ENCODE measurements around the gene LSP1.

Gene LSP1

DNA sequence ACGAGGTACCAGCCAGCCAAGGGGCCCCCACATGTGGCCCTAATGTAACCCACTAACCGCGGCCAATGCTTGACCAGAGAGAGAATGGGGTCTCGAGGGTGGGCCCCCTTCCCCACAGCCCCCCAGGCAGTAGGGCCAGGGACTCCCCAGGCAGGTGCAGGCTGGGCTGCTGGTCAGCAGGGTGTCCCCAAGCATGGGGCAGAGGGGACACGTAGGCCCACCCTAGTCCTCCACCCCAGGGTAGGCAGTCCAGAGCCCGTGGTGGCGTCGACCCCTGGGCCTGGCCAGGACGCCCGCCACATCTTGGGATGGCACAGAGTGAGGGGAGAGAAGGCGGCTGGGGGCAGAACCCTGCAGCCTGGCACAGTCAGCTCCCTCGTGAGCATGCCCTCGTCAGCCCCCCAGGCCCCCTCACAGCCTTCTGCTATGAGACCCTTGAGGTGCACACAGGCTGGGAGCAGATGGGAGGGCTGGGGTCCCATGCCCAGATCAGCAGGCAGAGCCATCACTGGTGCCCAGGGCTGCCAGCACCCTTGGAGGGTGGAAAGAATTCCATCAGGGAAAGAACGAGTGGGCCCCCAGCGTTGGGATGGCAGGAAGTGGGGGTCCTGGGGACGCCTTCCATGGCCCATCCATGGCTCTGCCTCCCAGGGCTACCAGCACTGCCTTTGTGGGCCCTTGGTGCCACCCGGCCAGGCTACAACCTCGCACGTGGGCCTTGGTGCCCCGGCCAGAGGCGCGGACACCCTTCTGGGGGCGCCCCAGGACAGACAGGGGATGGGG lies 72.7 kb downstream of the LSP1 start:
- FAIRE-seq = no peak
- TF ChIP-seq POLR2AphosphoS5 (IDR thresholded peaks at IDR 0.05; ENCODE audit: low read depth, low read length) = no peak
- TF ChIP-seq TAF1 (IDR thresholded peaks at IDR 0.05; ENCODE audit: low read depth, low read length) = no peak
- no peak for TF ChIP-seq POU2F2 (IDR thresholded peaks at IDR 0.05; ENCODE audit: low read depth, low read length)
- no peak for TF ChIP-seq SPI1 (IDR thresholded peaks at IDR 0.05; ENCODE audit: low read depth, low read length)
- no peak for TF ChIP-seq PAX5 (IDR thresholded peaks at IDR 0.05; ENCODE audit: insufficient read depth, low read length, severe bottlenecking)
- TF ChIP-seq POLR2A (IDR thresholded peaks at IDR 0.05; ENCODE audit: low read depth, low read length) = no peak
- DNase-seq (ENCODE audit: insufficient read length, low spot score) = no peak

DNA sequence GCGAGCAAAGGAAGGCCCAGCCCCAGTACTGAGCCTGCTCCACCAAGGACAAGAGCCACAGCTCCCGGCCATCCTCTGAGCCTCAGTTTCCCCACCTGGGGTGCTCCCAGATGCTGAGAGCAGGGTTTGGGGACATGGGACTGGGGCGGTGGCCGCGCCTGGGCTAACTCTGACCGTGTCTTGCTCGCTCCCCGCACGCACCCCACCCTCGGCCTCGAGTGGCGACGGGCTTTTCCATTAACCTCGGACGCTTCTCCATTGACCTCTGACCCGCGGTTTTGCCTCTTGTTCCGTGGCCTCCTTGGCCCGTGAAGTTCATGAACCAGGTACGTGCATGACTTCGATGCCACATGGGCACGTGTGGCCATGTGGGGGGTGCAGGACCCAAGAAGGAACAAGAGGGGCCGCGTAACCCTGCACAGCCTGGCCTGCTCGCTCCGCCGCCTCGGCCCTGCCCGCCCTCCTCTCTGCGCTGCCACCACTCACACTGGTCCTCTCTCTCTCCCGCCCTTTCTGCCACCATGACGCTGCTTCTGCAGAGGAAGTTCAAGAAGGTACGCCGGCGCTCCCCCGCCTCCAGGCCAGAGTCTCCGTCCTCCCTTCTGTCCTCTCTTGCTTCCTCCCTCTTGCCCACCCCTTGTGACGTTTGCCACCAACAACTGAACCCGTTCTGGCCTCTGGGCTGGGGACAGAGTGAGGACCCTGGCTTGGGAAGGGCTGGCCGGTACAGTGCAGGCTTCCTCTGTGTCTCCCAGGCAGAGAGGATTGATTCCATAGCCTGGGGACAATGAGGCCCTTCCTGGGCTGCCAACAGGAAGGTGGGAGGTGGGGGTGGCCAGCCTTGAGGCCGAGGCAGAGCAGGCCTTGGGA lies 73.5 kb downstream of the LSP1 start:
- no peak for DNase-seq (ENCODE audit: insufficient read length, low spot score)
- no peak for TF ChIP-seq POLR2AphosphoS5 (IDR thresholded peaks at IDR 0.05; ENCODE audit: low read depth, low read length)
- TF ChIP-seq POLR2A (IDR thresholded peaks at IDR 0.05; ENCODE audit: low read depth, low read length) = no peak
- no peak for TF ChIP-seq PAX5 (IDR thresholded peaks at IDR 0.05; ENCODE audit: insufficient read depth, low read length, severe bottlenecking)
- no peak for TF ChIP-seq POU2F2 (IDR thresholded peaks at IDR 0.05; ENCODE audit: low read depth, low read length)
- no peak for TF ChIP-seq SPI1 (IDR thresholded peaks at IDR 0.05; ENCODE audit: low read depth, low read length)
- TF ChIP-seq TAF1 (IDR thresholded peaks at IDR 0.05; ENCODE audit: low read depth, low read length) = no peak
- no peak for FAIRE-seq

DNA sequence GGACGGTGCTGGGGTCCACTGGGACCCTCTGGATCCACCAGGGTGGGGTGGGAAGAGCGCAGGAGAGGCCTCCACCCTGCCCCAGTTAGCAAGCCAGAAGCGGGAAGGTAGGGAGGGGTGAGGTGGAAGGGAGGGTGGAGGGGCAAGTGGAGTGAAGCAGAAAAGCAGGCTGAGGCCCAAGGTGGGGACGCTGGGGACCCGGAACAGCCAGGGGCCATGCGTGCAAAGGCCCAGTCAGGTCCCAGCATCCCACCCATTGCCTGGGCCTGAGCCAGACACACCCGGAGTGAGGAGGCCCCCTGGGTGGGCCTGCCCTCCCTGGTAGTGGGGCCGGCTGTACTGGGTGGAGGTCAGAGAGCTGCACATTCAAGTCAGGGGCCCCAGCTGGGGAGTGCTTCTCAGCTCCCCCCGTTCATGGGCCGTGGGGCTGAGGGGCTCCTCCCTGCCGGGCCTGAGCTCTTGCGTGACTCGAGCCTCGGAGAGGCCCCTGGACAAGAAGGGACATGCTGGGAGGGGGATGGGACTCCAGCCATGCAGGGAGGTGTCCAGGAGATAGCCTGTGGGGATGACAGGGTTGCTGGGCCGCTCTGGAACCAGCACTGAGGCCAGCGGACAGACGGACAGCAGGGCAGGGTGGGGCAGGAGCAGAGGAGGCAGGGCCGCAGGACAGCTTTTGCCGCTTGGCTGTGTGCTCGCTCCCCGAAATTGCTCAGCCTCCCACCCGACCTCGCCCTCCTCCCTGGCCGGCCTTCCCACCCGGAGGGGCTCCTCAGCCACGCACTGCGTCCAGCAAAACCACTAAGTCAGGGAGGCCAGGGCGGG lies 74.4 kb downstream of the LSP1 start:
- peak; percentile 21 for DNase-seq (ENCODE audit: insufficient read length, low spot score)
- no peak for TF ChIP-seq POLR2A (IDR thresholded peaks at IDR 0.05; ENCODE audit: low read depth, low read length)
- no peak for TF ChIP-seq SPI1 (IDR thresholded peaks at IDR 0.05; ENCODE audit: low read depth, low read length)
- TF ChIP-seq POLR2AphosphoS5 (IDR thresholded peaks at IDR 0.05; ENCODE audit: low read depth, low read length) = no peak
- no peak for TF ChIP-seq PAX5 (IDR thresholded peaks at IDR 0.05; ENCODE audit: insufficient read depth, low read length, severe bottlenecking)
- TF ChIP-seq POU2F2 (IDR thresholded peaks at IDR 0.05; ENCODE audit: low read depth, low read length) = no peak
- TF ChIP-seq TAF1 (IDR thresholded peaks at IDR 0.05; ENCODE audit: low read depth, low read length) = no peak
- FAIRE-seq = no peak

DNA sequence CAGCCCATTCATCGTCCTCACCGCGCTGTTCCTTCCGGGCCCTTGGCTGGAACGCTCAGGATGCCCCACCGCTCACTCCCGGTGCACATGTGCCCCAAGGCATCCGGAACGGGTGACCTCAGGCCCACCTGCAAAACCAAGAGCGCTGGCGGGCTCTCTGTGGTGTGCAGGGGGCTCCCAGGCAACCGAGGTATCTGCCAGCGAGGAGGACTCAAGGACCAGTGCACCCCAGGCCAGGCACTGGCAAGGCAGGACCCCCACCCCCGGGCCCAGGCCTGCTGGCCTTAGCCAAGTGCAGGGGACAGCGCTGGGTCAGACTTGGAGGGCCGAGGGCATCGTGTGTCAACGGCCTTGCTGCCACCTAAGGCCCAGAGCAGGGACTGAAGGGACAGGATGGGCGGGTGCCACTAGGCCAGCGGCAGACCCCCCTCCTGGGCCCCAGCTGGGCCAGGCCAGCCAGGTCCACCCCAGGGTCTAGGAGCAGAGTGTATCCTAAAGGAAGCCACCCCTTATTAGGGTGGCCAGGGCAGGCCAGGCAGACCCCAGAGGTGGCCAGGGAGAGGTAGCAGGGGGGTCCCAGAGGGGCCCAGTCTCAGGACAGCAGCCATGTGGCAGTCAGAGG lies 75.1 kb downstream of the LSP1 start:
- no peak for DNase-seq (ENCODE audit: insufficient read length, low spot score)
- no peak for TF ChIP-seq TAF1 (IDR thresholded peaks at IDR 0.05; ENCODE audit: low read depth, low read length)
- no peak for TF ChIP-seq POLR2A (IDR thresholded peaks at IDR 0.05; ENCODE audit: low read depth, low read length)
- no peak for TF ChIP-seq POU2F2 (IDR thresholded peaks at IDR 0.05; ENCODE audit: low read depth, low read length)
- TF ChIP-seq PAX5 (IDR thresholded peaks at IDR 0.05; ENCODE audit: insufficient read depth, low read length, severe bottlenecking) = no peak
- TF ChIP-seq SPI1 (IDR thresholded peaks at IDR 0.05; ENCODE audit: low read depth, low read length) = no peak
- no peak for TF ChIP-seq POLR2AphosphoS5 (IDR thresholded peaks at IDR 0.05; ENCODE audit: low read depth, low read length)
- no peak for FAIRE-seq

DNA sequence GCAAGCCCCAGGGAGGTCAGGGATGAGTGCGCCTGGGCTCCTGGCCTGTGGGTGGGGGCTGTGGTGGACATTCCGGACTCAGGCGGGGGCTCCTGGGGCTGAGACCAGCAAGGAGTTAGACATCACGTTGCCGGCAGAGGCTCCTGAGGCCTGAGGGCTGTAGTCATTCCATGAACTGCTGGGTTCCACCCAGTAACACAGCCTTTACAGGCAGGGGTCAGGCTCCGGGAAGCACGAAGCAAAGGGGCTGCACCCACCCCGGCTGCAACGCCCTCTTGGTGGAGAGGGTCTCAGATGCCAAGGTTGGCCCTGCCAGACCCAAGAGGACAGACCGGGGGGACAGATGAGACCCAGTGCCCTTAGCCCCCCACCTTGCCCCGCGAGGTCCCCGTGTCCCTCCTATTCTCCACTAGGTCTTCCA lies 75.6 kb downstream of the LSP1 start:
- TF ChIP-seq POLR2AphosphoS5 (IDR thresholded peaks at IDR 0.05; ENCODE audit: low read depth, low read length) = no peak
- DNase-seq (ENCODE audit: insufficient read length, low spot score) (peak; percentile 24), FAIRE-seq (no peak)

DNA sequence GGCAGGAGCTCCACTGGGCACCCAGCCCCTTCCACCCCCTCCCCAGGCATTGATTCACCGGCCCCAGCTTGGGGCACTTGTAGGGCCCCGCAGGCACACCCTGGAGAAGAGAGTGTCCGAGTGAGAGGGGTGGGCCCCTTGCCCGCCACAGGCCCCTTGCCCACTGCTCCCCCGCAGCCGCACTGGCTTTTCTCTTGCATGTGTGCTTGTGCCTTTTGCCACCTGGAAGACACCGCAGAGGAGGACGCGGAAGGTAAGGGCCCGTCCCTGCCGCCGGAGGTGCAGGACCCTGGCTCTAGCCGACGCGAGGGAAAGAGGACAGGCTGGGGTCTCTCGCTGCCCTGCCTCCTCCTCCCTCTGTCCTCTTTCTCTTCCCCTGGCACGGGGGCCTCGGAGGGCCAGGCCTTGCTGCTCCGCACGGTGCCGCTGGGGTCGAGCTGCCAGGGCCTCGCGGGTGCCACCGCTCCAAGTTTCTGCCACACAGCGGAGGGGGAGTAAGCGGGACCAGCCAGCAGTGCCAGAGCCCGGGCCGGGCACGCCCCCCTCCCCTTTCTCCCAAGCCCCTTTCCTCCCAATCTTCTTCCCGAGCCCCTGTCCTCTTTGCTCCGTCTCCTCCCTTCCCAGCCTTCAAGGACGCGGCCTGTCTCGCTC lies 76.1 kb downstream of the LSP1 start:
- FAIRE-seq = no peak
- TF ChIP-seq POLR2AphosphoS5 (IDR thresholded peaks at IDR 0.05; ENCODE audit: low read depth, low read length) (no peak), SPI1 (IDR thresholded peaks at IDR 0.05; ENCODE audit: low read depth, low read length) (no peak), TAF1 (IDR thresholded peaks at IDR 0.05; ENCODE audit: low read depth, low read length) (no peak), POLR2A (IDR thresholded peaks at IDR 0.05; ENCODE audit: low read depth, low read length) (no peak), POU2F2 (IDR thresholded peaks at IDR 0.05; ENCODE audit: low read depth, low read length) (no peak), PAX5 (IDR thresholded peaks at IDR 0.05; ENCODE audit: insufficient read depth, low read length, severe bottlenecking) (no peak)
- peak; percentile 21 for DNase-seq (ENCODE audit: insufficient read length, low spot score)

DNA sequence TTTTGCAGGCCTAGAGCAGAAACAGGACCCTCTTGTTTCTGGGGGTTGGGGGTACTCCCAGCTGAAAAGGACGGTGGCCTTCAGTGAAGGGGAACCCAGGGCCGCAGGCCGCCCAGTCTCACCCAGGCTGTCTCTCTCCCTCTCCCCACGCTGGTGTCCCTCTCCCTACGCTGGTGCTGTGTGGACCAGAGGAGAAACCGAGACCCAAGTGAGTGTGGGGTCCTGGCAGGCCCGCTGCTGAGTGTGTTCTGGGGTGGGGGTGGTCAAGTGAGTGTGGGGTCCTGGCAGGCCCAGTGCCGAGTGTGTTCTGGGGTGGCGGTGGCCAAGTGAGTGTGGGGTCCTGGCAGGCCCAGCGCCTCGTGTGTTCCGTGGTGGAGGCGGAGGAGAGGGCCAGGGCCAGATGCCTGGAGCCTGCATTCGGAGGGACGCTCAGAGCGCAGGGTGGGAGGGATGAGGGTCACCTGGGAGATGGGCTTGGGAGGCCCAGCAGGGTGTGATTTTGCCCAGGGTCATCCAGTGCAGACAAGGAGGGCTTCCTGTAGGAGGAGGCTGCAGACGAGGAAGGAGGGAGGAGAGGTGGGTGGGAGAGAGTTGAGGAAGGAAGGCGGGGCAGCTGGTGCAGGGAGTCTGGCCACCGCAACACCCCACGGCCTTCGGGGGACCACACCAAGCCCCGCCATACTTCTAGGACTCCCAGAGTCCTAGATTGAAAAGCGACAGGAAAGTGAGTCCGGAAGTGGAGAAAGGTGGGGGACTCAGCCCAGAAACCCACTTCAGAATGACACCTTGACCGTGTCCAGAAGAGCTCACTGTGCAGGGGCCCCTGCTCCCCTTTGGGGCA lies 77.0 kb downstream of the LSP1 start:
- TF ChIP-seq SPI1 (IDR thresholded peaks at IDR 0.05; ENCODE audit: low read depth, low read length) = no peak
- no peak for TF ChIP-seq POLR2A (IDR thresholded peaks at IDR 0.05; ENCODE audit: low read depth, low read length)
- TF ChIP-seq PAX5 (IDR thresholded peaks at IDR 0.05; ENCODE audit: insufficient read depth, low read length, severe bottlenecking) = no peak
- TF ChIP-seq POU2F2 (IDR thresholded peaks at IDR 0.05; ENCODE audit: low read depth, low read length) = no peak
- TF ChIP-seq TAF1 (IDR thresholded peaks at IDR 0.05; ENCODE audit: low read depth, low read length) = no peak
- TF ChIP-seq POLR2AphosphoS5 (IDR thresholded peaks at IDR 0.05; ENCODE audit: low read depth, low read length) = no peak
- FAIRE-seq (no peak), DNase-seq (ENCODE audit: insufficient read length, low spot score) (no peak)

DNA sequence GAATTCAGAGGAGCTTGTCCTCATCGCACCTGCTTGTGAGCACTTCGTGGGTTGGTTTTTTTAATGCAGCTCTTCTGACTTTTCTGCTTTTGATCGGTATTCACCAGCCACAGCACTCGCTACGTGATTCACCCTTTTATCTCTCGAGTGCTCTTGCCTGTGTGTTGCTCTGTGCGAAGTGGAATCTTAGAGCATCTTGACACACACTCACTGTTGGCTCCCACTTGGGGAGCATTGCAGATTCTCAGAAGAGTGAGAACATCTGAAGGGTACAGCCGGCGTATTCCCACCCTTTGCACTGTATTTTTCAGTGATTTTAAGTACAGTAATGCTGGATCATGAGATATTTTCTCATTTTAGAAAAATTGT lies 77.6 kb downstream of the LSP1 start:
- TF ChIP-seq TAF1 (IDR thresholded peaks at IDR 0.05; ENCODE audit: low read depth, low read length) = no peak
- TF ChIP-seq POLR2AphosphoS5 (IDR thresholded peaks at IDR 0.05; ENCODE audit: low read depth, low read length) = no peak
- TF ChIP-seq SPI1 (IDR thresholded peaks at IDR 0.05; ENCODE audit: low read depth, low read length) = no peak
- no peak for TF ChIP-seq POU2F2 (IDR thresholded peaks at IDR 0.05; ENCODE audit: low read depth, low read length)
- no peak for TF ChIP-seq POLR2A (IDR thresholded peaks at IDR 0.05; ENCODE audit: low read depth, low read length)
- no peak for TF ChIP-seq PAX5 (IDR thresholded peaks at IDR 0.05; ENCODE audit: insufficient read depth, low read length, severe bottlenecking)
- no peak for FAIRE-seq
- DNase-seq (ENCODE audit: insufficient read length, low spot score) = no peak

Measured in GM12891 (cell line).